K562 (cell line): ENCODE measurements around the gene OSBPL1A. TPM values are rescaled to one million over a fixed set of nuclear protein-coding genes. Genes with fewer than 3 reads are reported as not detected.

ENCODE experiments used
- ADNP ChIP-seq: fragments of 200-800 bp; sonication (Bioruptor generic); IDR thresholded peaks from 2 replicates; pipeline ENCODE4 v1.6.1; 2016; ENCODE audit warnings: missing genetic modification characterization, missing compliant biosample characterization
- AFF1 ChIP-seq, 2 experiments: fragments of 450-650 bp; IDR thresholded peaks; 2 replicates each; pipeline ENCODE4 v1.6.1; 2018; ENCODE audit warnings: mild to moderate bottlenecking in 2 of 2, low read depth in 1 of 2; ENCODE audit not compliant: partially characterized antibody in 2 of 2
- ARID4B ChIP-seq: sonication (generic); formaldehyde crosslinking; IDR thresholded peaks from 2 replicates; pipeline ENCODE4 v1.8.0; 2022; ENCODE audit warnings: mild to moderate bottlenecking, missing genetic modification reagents
- BRD9 ChIP-seq: fragments of 450-650 bp; IDR thresholded peaks from 2 replicates; pipeline ENCODE4 v1.6.1; 2018; ENCODE audit warnings: low read depth; ENCODE audit not compliant: partially characterized antibody
- CCAR2 ChIP-seq: fragments of 200-400 bp; formaldehyde crosslinking; IDR thresholded peaks from 2 replicates; pipeline ENCODE4 v1.6.1; 2017; ENCODE audit warnings: mild to moderate bottlenecking, low read depth, low read length
- CHD4 ChIP-seq: fragments of 200-600 bp; sonication (generic); IDR thresholded peaks from 3 replicates; pipeline ENCODE4 v1.6.1; 2012; ENCODE audit warnings: low read depth, mild to moderate bottlenecking, mixed read lengths, low read length, inconsistent platforms; ENCODE audit not compliant: insufficient read depth, insufficient replicate concordance, poor library complexity, severe bottlenecking
- FOXP1 ChIP-seq: sonication (generic); formaldehyde crosslinking; IDR thresholded peaks from 2 replicates; pipeline ENCODE4 v1.8.0; 2022; ENCODE audit warnings: mild to moderate bottlenecking, missing genetic modification reagents
- FOXP4 ChIP-seq: sonication (generic); formaldehyde crosslinking; IDR thresholded peaks from 2 replicates; pipeline ENCODE4 v1.8.0; 2022; ENCODE audit warnings: mild to moderate bottlenecking, missing genetic modification reagents, borderline replicate concordance
- HINFP ChIP-seq: fragments of 450-650 bp; conservative IDR thresholded peaks from 2 replicates; pipeline ENCODE4 v1.6.1; 2016; ENCODE audit warnings: missing genetic modification characterization, low read depth, mild to moderate bottlenecking, control low read depth, missing compliant biosample characterization
- MYNN ChIP-seq, 2 experiments: sonication (generic); formaldehyde crosslinking in 1 of 2; IDR thresholded peaks; 2 replicates each; pipeline versions ENCODE4 v1.5.0 to v1.6.1; 2016 to 2020; ENCODE audit warnings: antibody characterized with exemption in 1 of 2, missing genetic modification reagents in 1 of 2
- STAT5A ChIP-seq: IDR thresholded peaks from 2 replicates; pipeline ENCODE4 v1.6.1; 2012; ENCODE audit warnings: low read length, inconsistent platforms, borderline replicate concordance
- TRIM28 ChIP-seq: fragments of 450-650 bp; IDR thresholded peaks from 2 replicates; pipeline ENCODE4 v1.6.1; 2017
- ZKSCAN1 ChIP-seq: fragments of 150-350 bp; IDR thresholded peaks from 2 replicates; pipeline ENCODE4 v1.6.1; 2016; ENCODE audit warnings: low read depth, low read length
- ZNF121 ChIP-seq: sonication (generic); formaldehyde crosslinking; conservative IDR thresholded peaks from 2 replicates; pipeline ENCODE4 v1.8.0; 2022; ENCODE audit warnings: missing genetic modification reagents
- polyA plus RNA-seq, 8 experiments: library from polyadenylated mRNA; depleted of rRNA in 4 of 8; stranded (reverse) in 5 of 8; unstranded in 3 of 8; fragments of >200 nt; fragmentation: Nextera tagmentation in 2 of 8; fragmentation: Illumina TruSeq in 1 of 8; extraction: Ambion mirVana in 2 of 8; extraction: Trizol in 1 of 8; gene quantifications; 2 replicates each; pipeline versions ENCODE4 v1.2.1 to v1.2.3, GENCODE V29; 2011 to 2014; ENCODE audit warnings: inconsistent platforms in 1 of 8, missing spikeins in 1 of 8
- total RNA-seq, 7 experiments: library from RNA; depleted of rRNA in 6 of 7; stranded (reverse); fragments of >200 nt in 6 of 7; fragmentation: Illumina TruSeq in 2 of 7; extraction: Trizol in 2 of 7; gene quantifications; 2 replicates each; pipeline versions ENCODE4 v1.2.1 to v1.2.3, GENCODE V29; 2011 to 2021; ENCODE audit warnings: low replicate concordance in 1 of 7

The OSBPL1A gene
- total and polyA plus RNA-seq, 9 of the 15 experiments (the other 6 are each of a cell fraction or from before 2014, with no cell fraction given), result 0.40 to 0.49 TPM; not detected in 7

- TF ChIP-seq ARID4B, result no peak
- TF ChIP-seq CHD4, result no peak
- TF ChIP-seq AFF1 (IDR thresholded peaks at IDR 0.05; ENCODE audit: low read depth in 1 of 2, partially characterized antibody in 2 of 2), result no peak
- TF ChIP-seq ADNP (tag), result no peak
- no peak for TF ChIP-seq ZKSCAN1
- no peak for TF ChIP-seq MYNN (IDR thresholded peaks at IDR 0.05)
- TF ChIP-seq MYNN (CRISPR knock-in tag; IDR thresholded peaks at IDR 0.05), result no peak
- no peak for TF ChIP-seq BRD9
- TF ChIP-seq TRIM28, result no peak
- no peak for TF ChIP-seq FOXP4 (CRISPR knock-in tag)
- no peak; the same call in 1 of the 2 replicates for TF ChIP-seq FOXP1 (CRISPR knock-in tag)
- no peak for TF ChIP-seq STAT5A
- TF ChIP-seq ZNF121, result no peak
- no peak for TF ChIP-seq CCAR2
- TF ChIP-seq HINFP, result no peak
Measured at GRCh38 chr18:24426398-24427294, 29.0 kb upstream of the OSBPL1A start, which contains the start of gene IMPACT (continued).
